Sigmoid colon (tissue), 4 donors: ENCODE results near the gene TROAP.

ENCODE experiments used
- POLR2A ChIP-seq, 2 donors: fragments of 450-650 bp; IDR thresholded peaks; one replicate each; pipeline ENCODE4 v1.6.1; 2016; ENCODE audit warnings: antibody characterized with exemption in 2 of 2, mild to moderate bottlenecking in 2 of 2, moderate library complexity in 2 of 2
- POLR2AphosphoS5 ChIP-seq, 4 donors: sonication (generic); formaldehyde crosslinking; IDR thresholded peaks; one replicate each; pipeline ENCODE4 v1.6.1; 2017; ENCODE audit warnings: antibody characterized with exemption in 4 of 4
- TF ChIP-seq, protein P1 (sequence below), 4 experiments: fragments of 450-650 bp in 3 of 4; fragments of 200-600 bp in 1 of 4; IDR thresholded peaks; one replicate each; pipeline ENCODE4 v1.5.1; 2016 to 2019; ENCODE audit warnings: antibody characterized with exemption in 4 of 4, mild to moderate bottlenecking in 3 of 4, moderate library complexity in 2 of 4

DNA sequence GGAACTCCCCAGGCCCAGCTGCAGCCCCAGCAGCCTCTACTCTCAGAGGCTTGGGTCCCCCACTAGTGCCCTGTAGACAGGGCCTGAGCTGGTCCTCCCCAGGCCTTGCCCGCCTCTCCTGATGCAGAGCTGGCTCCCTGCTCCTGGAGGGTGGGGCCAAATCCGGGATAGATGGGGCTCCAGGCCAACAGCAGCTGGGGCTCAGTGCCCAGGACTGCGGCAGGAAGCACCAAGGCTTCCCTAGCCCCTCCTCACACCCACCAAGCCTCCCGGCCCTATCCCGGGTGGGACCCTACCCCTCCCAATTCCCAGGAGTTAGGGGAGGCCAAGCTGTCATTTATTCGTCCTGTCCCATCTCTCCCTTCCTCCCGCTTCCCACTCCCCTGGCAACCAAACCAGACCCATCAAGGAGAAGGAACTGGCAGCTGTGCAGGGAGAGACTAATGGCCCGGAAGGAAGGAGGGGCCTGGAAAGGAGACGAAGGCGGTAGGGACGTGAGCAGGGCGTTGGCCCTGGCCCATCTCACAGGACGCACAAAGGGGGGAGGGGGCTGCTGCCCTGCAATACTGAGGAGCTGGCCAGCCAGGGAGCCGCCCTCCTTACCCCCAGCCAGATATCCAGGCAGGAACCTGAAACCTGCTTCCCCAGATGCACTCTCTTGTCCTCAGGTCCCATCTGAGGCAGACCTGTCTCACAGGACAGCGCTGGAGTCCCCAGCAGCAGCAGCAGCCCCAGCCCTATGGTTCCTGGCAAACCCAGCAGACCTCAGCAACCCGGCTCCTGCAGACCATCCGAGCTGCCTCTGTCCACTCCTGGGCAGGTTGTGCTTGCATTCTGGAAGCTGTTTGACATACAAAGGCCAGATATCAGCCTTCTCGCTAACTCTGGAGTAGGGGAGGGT lies 29.7 kb upstream of the TROAP start:
- TF ChIP-seq, protein P1, sequence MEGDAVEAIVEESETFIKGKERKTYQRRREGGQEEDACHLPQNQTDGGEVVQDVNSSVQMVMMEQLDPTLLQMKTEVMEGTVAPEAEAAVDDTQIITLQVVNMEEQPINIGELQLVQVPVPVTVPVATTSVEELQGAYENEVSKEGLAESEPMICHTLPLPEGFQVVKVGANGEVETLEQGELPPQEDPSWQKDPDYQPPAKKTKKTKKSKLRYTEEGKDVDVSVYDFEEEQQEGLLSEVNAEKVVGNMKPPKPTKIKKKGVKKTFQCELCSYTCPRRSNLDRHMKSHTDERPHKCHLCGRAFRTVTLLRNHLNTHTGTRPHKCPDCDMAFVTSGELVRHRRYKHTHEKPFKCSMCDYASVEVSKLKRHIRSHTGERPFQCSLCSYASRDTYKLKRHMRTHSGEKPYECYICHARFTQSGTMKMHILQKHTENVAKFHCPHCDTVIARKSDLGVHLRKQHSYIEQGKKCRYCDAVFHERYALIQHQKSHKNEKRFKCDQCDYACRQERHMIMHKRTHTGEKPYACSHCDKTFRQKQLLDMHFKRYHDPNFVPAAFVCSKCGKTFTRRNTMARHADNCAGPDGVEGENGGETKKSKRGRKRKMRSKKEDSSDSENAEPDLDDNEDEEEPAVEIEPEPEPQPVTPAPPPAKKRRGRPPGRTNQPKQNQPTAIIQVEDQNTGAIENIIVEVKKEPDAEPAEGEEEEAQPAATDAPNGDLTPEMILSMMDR (IDR thresholded peaks at IDR 0.05), result no peak
- TF ChIP-seq POLR2AphosphoS5 (IDR thresholded peaks at IDR 0.05) (no peak), POLR2A (IDR thresholded peaks at IDR 0.05) (no peak)
